ENCODE data around the gene TEX19. TPM values are rescaled to one million over a fixed set of nuclear protein-coding genes. Genes with fewer than 3 reads are reported as not detected.

Gene TEX19
- total RNA-seq, 2 donors from 2014 or later: 0.46 to 0.48 TPM

DNA sequence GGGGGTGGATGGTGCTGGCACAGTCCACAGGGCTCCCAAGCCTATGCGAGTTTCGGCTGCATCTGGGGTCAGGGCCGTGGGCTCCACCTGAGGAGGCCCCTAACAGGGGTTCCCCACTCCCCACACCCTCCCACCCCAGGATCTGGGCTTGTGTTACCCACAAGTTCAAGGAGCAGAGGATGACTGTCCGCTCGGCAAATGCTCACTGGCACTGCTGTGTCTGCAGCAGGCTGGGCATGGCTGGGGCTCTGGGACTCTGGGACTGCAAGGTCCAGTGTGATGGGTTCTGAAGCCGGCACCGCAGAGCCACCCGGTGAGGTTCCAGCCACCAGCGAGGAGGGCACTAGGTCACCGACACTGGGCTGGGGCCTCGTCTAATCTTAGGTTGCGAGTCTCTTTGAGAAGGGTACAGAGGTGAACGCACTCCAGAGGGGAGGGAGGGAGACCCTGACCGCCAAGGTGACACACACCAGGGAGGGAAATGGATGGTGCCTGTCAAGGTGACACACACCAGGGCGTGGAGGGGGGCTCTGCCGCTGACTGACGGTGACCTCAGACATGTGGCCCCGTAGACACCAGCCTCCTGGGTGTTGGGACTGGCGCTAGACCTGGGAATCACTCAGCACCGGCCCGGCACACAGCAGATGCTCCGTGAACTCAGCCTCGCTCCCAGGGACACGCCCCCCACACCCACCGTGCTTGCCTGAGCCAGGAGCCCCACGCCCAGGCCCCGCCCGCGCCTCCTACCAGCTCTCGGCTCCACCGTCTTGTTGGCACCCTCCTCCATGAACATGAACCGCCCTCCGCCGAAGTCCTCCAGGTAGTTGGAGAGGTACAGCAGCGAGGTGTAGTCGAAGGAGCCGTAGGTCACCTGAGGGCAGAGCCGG is 38.6 kb downstream of the TEX19 start:
- Histone ChIP-seq H3K9me3 (ENCODE audit: control insufficient read depth, low read length) (no peaks in the 10 kb centered on the region), H3K36me3 (ENCODE audit: control insufficient read depth, insufficient read depth, low read length) (no peaks in the 10 kb centered on the region), H3K4me1 (ENCODE audit: control insufficient read depth, insufficient read depth, low read length) (no peaks in the 10 kb centered on the region), H3K27ac (ENCODE audit: low read depth, low read length) (no peak overlapping the region), H3K4me3 (ENCODE audit: low read length) (no peak overlapping the region), H3K9ac (ENCODE audit: extremely low read depth, low read length, poor library complexity, severe bottlenecking) (no peak overlapping the region), H3K27me3 (ENCODE audit: control insufficient read depth, insufficient read depth, low read length, poor library complexity, severe bottlenecking) (no peaks in the 10 kb centered on the region)
- no peak for DNase-seq
- H3K36me3 Mint-ChIP-seq (ENCODE audit: low read depth): peaks cover 22% of the 10 kb centered on the region
- no peaks in the 10 kb centered on the region for H3K27me3 Mint-ChIP-seq (ENCODE audit: insufficient read depth)
- no peaks in the 10 kb centered on the region for H3K9me3 Mint-ChIP-seq
- H3K4me1 Mint-ChIP-seq: no peaks in the 10 kb centered on the region
- H3K4me3 Mint-ChIP-seq: no peak overlapping the region
- TF ChIP-seq, protein P1, sequence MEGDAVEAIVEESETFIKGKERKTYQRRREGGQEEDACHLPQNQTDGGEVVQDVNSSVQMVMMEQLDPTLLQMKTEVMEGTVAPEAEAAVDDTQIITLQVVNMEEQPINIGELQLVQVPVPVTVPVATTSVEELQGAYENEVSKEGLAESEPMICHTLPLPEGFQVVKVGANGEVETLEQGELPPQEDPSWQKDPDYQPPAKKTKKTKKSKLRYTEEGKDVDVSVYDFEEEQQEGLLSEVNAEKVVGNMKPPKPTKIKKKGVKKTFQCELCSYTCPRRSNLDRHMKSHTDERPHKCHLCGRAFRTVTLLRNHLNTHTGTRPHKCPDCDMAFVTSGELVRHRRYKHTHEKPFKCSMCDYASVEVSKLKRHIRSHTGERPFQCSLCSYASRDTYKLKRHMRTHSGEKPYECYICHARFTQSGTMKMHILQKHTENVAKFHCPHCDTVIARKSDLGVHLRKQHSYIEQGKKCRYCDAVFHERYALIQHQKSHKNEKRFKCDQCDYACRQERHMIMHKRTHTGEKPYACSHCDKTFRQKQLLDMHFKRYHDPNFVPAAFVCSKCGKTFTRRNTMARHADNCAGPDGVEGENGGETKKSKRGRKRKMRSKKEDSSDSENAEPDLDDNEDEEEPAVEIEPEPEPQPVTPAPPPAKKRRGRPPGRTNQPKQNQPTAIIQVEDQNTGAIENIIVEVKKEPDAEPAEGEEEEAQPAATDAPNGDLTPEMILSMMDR (conservative IDR thresholded peaks at IDR 0.05): no peak
- 94 to 95% methylated on average over 28 to 38 of the region's 38 CpGs for WGBS, 2 experiments (ENCODE audit: insufficient coverage in 1 of 2, insufficient read length in 1 of 2)
- no peak overlapping the region for H3K27ac Mint-ChIP-seq

DNA sequence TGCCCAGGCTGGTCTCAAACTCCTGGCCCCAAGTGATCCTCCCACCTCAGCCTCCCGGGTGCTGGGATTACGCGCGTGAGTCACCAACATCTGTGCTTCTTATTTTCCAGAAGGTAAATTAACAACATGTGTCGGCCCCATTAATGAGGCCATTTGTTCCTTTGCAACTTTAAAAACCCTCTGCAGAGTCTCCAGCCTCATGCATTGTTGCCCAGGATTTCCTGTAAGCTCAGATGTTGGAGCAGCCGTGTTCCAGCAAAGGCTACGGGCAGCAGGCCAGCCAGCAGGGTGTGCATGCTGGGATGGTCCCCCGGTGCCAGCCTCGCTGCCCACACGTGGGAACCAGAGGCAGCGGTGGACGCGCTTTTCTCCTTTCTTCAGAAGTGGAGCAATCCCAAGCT is 40.0 kb downstream of the TEX19 start:
- WGBS, 2 experiments (ENCODE audit: insufficient coverage in 1 of 2, insufficient read length in 1 of 2): 95 to 97% methylated on average over 13 of the region's 13 CpGs
- H3K36me3 ChIP-seq (ENCODE audit: control insufficient read depth, insufficient read depth, low read length): peaks cover 7% of the 10 kb centered on the region
- H3K27ac Mint-ChIP-seq: no peak overlapping the region
- TF ChIP-seq, protein P1 (conservative IDR thresholded peaks at IDR 0.05): no peak
- peak overlapping the region; percentile 47 for H3K27ac ChIP-seq (ENCODE audit: low read depth, low read length)
- H3K36me3 Mint-ChIP-seq (ENCODE audit: low read depth): peaks cover 21% of the 10 kb centered on the region
- no peaks in the 10 kb centered on the region for H3K9me3 Mint-ChIP-seq
- no peaks in the 10 kb centered on the region for H3K27me3 ChIP-seq (ENCODE audit: control insufficient read depth, insufficient read depth, low read length, poor library complexity, severe bottlenecking)
- H3K4me1 Mint-ChIP-seq: no peaks in the 10 kb centered on the region
- H3K9ac ChIP-seq (ENCODE audit: extremely low read depth, low read length, poor library complexity, severe bottlenecking): no peak overlapping the region
- no peaks in the 10 kb centered on the region for H3K9me3 ChIP-seq (ENCODE audit: control insufficient read depth, low read length)
- no peaks in the 10 kb centered on the region for H3K4me1 ChIP-seq (ENCODE audit: control insufficient read depth, insufficient read depth, low read length)
- no peaks in the 10 kb centered on the region for H3K27me3 Mint-ChIP-seq (ENCODE audit: insufficient read depth)
- no peak overlapping the region for H3K4me3 ChIP-seq (ENCODE audit: low read length)
- DNase-seq: no peak
- H3K4me3 Mint-ChIP-seq: no peak overlapping the region

DNA sequence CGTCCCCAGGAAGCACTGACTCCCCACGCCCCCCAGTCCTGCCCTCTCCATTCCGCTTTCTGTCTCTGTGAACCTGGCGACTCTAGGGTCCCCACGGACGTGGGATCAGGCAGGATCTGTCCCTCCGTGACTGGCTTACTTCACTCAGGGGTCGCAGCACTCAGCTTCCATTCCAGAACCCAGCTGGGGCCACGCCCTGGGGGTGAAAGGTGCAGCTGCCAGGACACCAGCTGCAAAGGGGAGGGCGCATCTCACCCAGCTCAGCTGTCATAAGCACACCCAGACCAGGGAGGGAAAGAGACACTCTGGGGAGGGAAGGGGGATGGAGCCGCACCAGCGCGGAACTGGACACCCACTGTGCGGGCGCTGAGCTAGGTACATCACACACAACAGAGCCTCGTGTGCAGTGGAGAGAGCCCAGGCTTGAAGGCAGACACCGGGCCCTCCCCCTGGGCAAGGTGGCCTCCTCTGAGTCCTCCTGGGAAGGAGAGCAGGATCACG is 40.6 kb downstream of the TEX19 start:
- Histone ChIP-seq H3K27ac (ENCODE audit: low read depth, low read length) (peak overlapping the region; percentile 47), H3K9me3 (ENCODE audit: control insufficient read depth, low read length) (no peaks in the 10 kb centered on the region), H3K4me1 (ENCODE audit: control insufficient read depth, insufficient read depth, low read length) (no peaks in the 10 kb centered on the region), H3K36me3 (ENCODE audit: control insufficient read depth, insufficient read depth, low read length) (peaks cover 7% of the 10 kb centered on the region), H3K4me3 (ENCODE audit: low read length) (no peak overlapping the region), H3K27me3 (ENCODE audit: control insufficient read depth, insufficient read depth, low read length, poor library complexity, severe bottlenecking) (no peaks in the 10 kb centered on the region), H3K9ac (ENCODE audit: extremely low read depth, low read length, poor library complexity, severe bottlenecking) (no peak overlapping the region)
- DNase-seq: no peak
- H3K9me3 Mint-ChIP-seq: no peaks in the 10 kb centered on the region
- no peaks in the 10 kb centered on the region for H3K4me1 Mint-ChIP-seq
- peaks cover 18% of the 10 kb centered on the region for H3K36me3 Mint-ChIP-seq (ENCODE audit: low read depth)
- H3K4me3 Mint-ChIP-seq: no peak overlapping the region
- 88 to 92% methylated on average over 10 to 18 of the region's 18 CpGs for WGBS, 2 experiments (ENCODE audit: insufficient coverage in 1 of 2, insufficient read length in 1 of 2)
- H3K27me3 Mint-ChIP-seq (ENCODE audit: insufficient read depth): no peaks in the 10 kb centered on the region
- H3K27ac Mint-ChIP-seq: no peak overlapping the region
- TF ChIP-seq, protein P1 (conservative IDR thresholded peaks at IDR 0.05): no peak
